Measurements from ENCODE around the gene PLCB4.

PLCB4 gene

GRCh38 chr20:9230406-9230805, 161.5 kb downstream of the PLCB4 start:
- DNase-seq: no peak

DNA sequence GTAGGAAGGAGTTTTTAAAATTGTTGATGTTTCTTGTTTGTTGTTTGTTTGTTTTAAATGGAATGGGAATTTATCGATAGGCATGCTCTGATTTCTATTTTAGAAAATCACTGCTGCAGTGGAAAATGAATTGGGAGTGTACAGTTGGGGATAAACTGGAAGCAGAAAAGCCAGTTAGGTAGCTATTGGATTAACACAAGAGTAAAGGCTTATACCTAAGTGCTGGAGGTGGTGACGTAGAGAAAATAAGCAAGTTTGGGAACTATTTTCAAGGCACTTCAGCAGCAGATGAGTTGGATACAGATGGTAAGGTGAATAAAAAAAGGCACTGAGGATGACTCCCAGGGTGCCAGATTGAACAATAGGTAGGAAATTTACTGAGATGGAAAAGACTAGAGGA, 164.9 kb downstream of the PLCB4 start:
- DNase-seq: no peak

GRCh38 chr20:9235518-9235917, 166.6 kb downstream of the PLCB4 start:
- no peak for DNase-seq

GRCh38 chr20:9236458-9236857, 167.6 kb downstream of the PLCB4 start:
- DNase-seq: no peak

GRCh38 chr20:9241232-9241692, 172.4 kb downstream of the PLCB4 start:
- peak in 1 of 3 experiments; percentile 34 for DNase-seq

GRCh38 chr20:9241721-9242427, 173.0 kb downstream of the PLCB4 start:
- no peak for DNase-seq

DNA sequence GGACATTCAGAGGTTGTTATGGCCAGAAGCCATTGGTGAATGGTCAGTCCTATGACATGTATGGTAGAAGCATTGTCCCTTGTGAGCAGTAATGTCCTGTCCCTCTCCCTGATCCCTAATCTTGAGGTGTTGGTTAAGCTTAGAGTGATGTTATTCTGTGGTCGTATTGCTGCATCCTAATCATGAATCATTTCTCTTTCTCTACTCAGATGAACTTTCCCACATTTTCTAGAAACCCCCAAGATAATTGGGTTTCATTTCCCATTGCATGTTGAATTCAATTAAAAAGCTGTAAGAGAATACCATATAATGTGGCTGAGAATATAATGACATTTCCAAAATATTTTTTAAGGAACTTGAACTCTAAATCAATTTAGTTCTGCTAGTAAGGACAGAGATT, 175.1 kb downstream of the PLCB4 start:
- no peak for DNase-seq

DNA sequence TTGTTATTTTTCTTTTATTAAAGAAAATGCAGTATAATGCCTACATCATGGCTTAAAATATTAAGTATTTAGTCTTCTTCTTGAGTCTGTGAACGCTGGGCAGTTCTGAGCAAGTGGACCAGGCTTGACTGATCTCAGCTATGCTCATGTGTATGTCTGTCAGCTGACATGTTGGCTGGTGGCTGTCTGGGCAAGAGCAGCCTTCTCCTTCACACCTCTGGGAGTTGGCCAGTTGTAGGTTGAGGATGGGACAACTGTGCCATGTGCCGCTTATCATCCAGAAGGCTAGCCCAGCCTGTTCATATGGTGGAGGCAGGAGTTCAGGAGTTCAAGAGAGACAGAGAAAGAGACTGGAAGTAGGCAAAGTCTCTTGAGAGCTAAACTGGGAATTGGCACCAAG, 175.9 kb downstream of the PLCB4 start:
- DNase-seq: no peak

DNA sequence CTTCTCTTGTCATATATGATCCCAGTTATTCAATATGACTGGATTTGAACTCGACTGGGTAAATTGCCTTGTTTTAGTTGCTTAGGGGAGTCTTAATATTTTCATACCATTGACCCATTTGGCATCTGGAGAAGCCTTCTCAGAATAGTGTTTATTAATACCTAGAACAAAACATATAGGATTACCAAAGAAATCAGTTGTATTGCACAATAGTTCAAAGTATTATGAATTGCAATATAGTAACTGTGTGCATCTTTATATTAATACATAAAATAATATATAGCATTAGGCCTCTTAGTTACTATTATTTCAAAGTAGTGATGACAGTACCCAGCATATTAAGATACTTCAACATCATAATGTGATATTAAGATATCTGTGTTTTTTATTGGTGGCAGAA, 177.8 kb downstream of the PLCB4 start:
- no peak for DNase-seq

- DNase-seq: no peak
These were observed 181.6 kb downstream of the PLCB4 start for GRCh38 chr20:9250511-9250910.

DNA sequence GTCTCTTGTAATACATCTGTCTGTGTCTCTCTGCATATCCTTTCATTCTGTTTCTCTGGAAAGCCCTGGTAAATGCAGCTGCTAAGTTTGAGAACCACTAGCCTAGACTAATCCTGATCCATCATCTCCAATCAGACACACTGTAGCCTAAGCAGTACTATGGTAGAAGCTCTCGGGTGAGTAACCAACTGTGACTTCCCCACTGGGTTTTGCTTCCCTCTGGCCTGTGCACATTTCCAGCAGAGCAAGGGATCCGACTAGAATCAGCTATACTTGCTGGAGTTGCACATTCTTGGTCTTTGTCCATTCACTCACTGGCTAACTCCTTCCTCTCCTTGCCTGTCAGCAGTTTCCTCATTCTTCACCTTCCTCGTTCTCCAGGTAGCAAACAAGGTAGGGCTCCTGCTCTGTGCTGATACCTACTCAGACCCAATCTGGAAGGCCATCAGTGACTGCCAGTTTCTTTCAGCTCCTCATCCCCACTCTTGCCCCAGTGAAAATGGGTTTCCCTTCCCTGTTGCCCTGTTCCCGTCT, 184.2 kb downstream of the PLCB4 start:
- no peak for DNase-seq

DNA sequence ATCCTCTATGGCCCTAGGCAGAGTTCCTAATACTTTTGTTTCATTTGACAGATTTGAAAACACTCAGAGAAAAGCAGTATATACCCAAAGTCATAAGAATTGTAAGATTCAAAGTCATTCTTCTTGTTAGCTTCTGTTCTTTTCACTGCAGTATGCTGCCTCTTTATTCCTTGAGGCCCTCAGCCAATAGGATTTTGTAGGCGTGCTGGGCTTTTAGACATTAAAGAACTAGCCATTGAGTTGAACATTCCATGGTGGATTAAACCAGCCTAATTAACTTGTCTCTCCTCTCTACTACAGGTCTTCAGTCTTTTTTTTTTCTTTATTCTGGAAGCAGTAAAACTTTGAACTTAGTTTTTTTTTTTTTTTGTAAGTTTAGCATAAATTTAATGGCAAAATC, 186.3 kb downstream of the PLCB4 start:
- DNase-seq: no peak

DNA sequence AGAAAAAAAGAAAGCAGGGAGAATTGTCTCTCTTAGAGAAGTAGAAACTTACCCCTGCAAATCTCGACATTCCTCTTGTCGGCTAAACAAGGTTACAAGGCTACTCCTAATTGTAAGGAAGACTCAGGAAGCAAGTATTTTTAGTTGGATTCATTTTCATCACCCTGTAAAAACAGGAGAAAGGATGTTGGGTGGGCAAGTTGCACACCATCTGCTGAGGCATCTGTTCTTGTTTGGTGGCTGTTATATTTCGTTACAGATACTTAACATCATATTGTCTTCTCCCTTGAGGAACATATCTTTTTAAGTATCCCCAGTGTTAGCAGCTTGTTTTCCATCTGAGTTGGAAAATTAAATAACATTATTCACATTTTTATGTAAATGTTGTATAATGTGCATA, 187.5 kb downstream of the PLCB4 start:
- DNase-seq: no peak

DNA sequence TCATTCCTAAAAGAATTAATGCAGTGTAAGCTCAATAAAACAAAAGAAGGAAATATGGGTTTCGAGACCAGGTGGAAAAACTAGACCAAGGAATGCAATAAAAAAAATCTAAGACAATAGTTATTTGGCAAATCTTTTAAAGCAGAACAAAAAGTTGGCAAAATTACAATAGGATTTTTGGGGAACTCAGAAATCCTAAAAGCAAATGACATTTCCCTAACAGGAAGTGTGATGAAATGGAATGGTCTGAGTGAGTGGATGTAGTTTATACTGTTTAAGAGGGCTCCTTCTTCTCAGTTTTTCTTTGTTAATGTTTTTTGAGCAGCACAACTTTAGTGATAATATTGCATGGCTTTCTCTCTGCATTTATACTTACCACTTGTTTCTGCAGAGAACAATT, 190.0 kb downstream of the PLCB4 start:
- no peak for DNase-seq

- DNase-seq: no peak
These were observed 191.1 kb downstream of the PLCB4 start for GRCh38 chr20:9260027-9260426.

- no peak for DNase-seq
These were observed 192.9 kb downstream of the PLCB4 start for GRCh38 chr20:9261781-9262180.

DNA sequence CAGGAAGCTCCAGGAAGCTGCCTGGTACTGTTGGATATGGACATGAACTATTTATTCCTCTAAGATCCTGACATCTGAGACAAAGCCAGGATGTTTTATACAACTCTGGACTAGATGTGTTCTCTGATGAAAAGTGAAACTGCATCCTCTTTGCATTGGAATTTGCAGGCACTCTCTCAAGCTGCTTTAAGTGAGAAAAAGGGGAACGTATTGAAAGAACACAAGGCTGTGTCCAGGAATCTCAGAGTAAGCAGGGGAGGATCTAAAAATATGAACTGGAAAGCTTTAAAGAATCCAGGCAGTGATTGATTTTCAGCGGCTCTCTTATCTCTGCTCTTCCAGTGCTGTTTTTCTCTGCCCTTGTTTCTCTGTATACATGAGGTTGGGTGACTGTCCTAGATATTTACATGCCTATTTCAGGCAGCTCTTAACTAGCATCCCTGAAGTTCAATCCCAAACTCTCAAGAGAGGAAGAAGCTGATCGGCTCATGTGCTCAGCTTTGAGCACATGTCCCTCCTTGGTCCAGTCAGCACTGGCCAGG, 193.8 kb downstream of the PLCB4 start:
- DNase-seq: no peak

DNA sequence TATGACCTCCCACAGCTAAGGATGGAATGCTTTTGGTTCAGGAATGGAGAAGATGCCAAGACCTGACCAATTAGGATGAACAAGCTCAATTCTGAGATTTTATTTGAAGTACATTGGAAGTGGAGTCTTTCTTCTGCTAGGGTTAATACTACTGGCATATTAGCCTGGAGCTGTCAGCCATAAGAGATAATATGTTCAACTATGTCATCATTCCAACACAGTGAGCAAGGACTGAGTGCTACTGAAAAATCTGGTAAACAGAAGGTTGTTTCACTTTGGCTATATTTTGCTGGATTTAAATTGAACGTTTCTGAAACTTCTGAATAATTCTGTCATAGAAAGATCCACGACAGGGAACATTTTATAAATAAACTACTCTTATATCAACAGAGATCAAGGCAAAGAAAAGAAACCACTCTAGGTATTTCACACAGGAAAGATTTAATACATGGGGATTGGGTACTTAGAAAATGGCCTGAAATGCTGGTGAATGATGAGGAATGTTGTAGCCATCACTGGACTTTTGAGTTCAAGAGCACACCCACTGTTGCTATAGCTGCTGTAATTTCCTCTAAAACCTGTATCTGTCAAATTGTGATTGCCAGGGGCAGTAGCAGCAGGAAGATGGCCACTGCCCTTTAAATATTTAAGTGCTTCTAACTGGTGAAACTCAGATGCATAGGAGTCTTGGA, 200.5 kb downstream of the PLCB4 start:
- no peak for DNase-seq

- no peak for DNase-seq
These were observed 201.9 kb downstream of the PLCB4 start for GRCh38 chr20:9270831-9271230.

DNA sequence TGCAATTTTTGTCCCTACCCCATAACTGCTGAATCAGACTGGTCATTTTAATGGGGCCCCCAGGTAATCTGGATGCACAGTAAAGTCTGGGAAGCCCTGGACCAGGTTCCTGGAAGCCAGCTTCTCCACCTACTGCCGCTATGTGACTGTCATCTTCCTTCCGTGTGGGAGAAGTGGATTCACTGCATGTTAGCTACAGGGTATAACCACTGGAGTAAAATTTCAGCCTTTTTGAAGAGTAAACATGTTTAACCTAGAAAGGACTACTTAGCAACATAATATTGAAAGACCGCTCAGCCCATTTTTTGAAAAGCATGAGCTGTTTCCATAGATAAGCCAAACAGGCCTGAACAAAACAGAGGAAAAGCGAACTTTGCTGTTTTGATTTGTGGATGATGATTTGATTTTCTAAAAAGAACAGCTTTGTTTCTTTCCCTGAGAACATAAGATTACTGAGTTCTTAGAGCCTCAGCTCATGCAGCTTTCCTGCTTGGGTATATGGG, 208.1 kb downstream of the PLCB4 start:
- DNase-seq: no peak

GRCh38 chr20:9279918-9280401, 211.1 kb downstream of the PLCB4 start:
- no peak for DNase-seq

DNA sequence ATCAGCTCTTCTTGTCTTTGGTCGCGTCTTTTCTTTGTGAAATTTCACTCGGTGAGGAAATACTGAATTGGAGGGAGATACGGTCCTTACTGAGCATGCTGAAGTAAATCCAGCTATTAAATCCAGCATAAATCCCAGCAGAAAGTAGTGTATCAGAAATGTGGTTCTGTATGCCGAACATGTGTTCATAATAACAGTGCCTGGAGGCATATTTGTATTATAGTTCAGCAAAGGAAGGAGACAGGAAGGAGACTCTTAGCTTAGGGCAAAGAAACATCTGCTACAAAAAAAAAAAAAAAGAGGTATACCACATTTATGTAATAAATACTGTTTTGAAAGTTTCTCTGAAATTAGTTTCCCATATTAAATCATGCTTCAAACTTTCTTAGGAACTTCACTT, 211.8 kb downstream of the PLCB4 start:
- DNase-seq: peak in 1 of 3 experiments; percentile 85

- no peak for DNase-seq
These were observed 212.9 kb downstream of the PLCB4 start for GRCh38 chr20:9281803-9282202.

GRCh38 chr20:9285617-9286016, 216.7 kb downstream of the PLCB4 start:
- DNase-seq: no peak

Measured in NCI-H1417 (cell line).